OCI-LY7 (cell line): ENCODE data around the gene UGT2B15. TPM values are rescaled to one million over a fixed set of nuclear protein-coding genes. Genes with fewer than 3 reads are reported as not detected.

Experiments used
- BruUV-seq: library from RNA; stranded (reverse); fragments of 400-500 nt; replicated peaks from 2 replicates; lab custom pipeline; 2021; lab: Mats Ljungman, UMichigan
- CTCF ChIA-PET: fragments of 300-600 bp; sonication (Branson Sonifier 250); formaldehyde crosslinking; loops from one replicate; lab custom pipeline; 2022; ENCODE audit warnings: antibody characterized with exemption; ENCODE audit not compliant: unreplicated experiment; lab: Charles Lee
- POLR2A ChIA-PET: fragments of 300-600 bp; sonication (Branson Sonifier 250); formaldehyde crosslinking; loops from one replicate; lab custom pipeline; 2022; ENCODE audit warnings: antibody characterized with exemption; lab: Charles Lee
- DNase-seq: peaks from one replicate; pipeline ENCODE4 v3.0.0-alpha.2; 2015; ENCODE audit warnings: low spot score
- H2AFZ ChIP-seq: fragments of 200-600 bp; sonication (generic), shearing (Covaris generic); 2 replicates; pipeline ENCODE4 v1.6.1; 2014; ENCODE audit warnings: mild to moderate bottlenecking, antibody characterized with exemption, low read length, moderate library complexity
- H3K27ac ChIP-seq: fragments of 200-600 bp; sonication (generic); 2 replicates; pipeline ENCODE4 v1.5.1; 2014; ENCODE audit warnings: mixed run types, low read depth, mild to moderate bottlenecking, moderate library complexity, low read length, inconsistent platforms; ENCODE audit not compliant: poor library complexity, severe bottlenecking
- H3K36me3 ChIP-seq: fragments of 200-600 bp; sonication (generic); 2 replicates; pipeline ENCODE4 v1.6.1; 2014; ENCODE audit warnings: mild to moderate bottlenecking, antibody characterized with exemption, low read length, moderate library complexity, mixed read lengths; ENCODE audit not compliant: insufficient read depth
- H3K4me1 ChIP-seq: fragments of 200-600 bp; sonication (generic); 2 replicates; pipeline ENCODE4 v1.5.1; 2014; ENCODE audit warnings: mild to moderate bottlenecking, low read length; ENCODE audit not compliant: insufficient read depth, poor library complexity, severe bottlenecking
- H3K4me2 ChIP-seq: fragments of 200-600 bp; sonication (generic); 2 replicates; pipeline ENCODE4 v1.6.1; 2014; ENCODE audit warnings: mild to moderate bottlenecking, low read length
- H3K4me3 ChIP-seq: fragments of 200-600 bp; sonication (generic); 2 replicates; pipeline ENCODE4 v1.5.1; 2014; ENCODE audit warnings: mild to moderate bottlenecking, low read depth, low read length; ENCODE audit not compliant: poor library complexity, severe bottlenecking
- H3K79me2 ChIP-seq: fragments of 200-600 bp; sonication (generic); 2 replicates; pipeline ENCODE4 v1.6.1; 2016; ENCODE audit warnings: low read depth, mild to moderate bottlenecking, low read length, moderate library complexity, mixed read lengths; ENCODE audit not compliant: insufficient read depth
- H3K9me2 ChIP-seq: fragments of 200-600 bp; sonication (generic); 2 replicates; pipeline ENCODE4 v1.6.1; 2016; ENCODE audit warnings: mild to moderate bottlenecking, low read length, mixed read lengths; ENCODE audit not compliant: insufficient read depth
- H3K9me3 ChIP-seq: fragments of 200-600 bp; sonication (generic); 2 replicates; pipeline ENCODE4 v1.6.1; 2014; ENCODE audit warnings: mild to moderate bottlenecking, mixed run types, low read length, mixed read lengths
- H4K20me1 ChIP-seq: fragments of 200-600 bp; sonication (generic); 2 replicates; pipeline ENCODE4 v1.6.1; 2014; ENCODE audit warnings: mild to moderate bottlenecking, antibody characterized with exemption, low read length, moderate library complexity, mixed read lengths; ENCODE audit not compliant: insufficient read depth
- EZH2phosphoT487 ChIP-seq: fragments of 200-600 bp; sonication (generic); IDR thresholded peaks from 2 replicates; pipeline ENCODE4 v1.6.1; 2018; ENCODE audit warnings: low read depth, borderline replicate concordance, mild to moderate bottlenecking, mixed run types, antibody characterized with exemption, low read length, moderate library complexity, mixed read lengths
- intact Hi-C: fragments of 100-400 bp; cut with micrococcal nuclease; formaldehyde crosslinking; loops from one replicate; pipeline ENCODE4 v1.10.0; 2022; ENCODE audit not compliant: unreplicated experiment
- total RNA-seq, 2 experiments: library from RNA; depleted of rRNA in 1 of 2; stranded (reverse); fragments of >200 nt in 1 of 2; shearing (Covaris generic) in 1 of 2; gene quantifications; 2 replicates each; pipeline ENCODE4 v1.2.3, GENCODE V29; 2014 to 2022
- TF ChIP-seq, protein P1 (sequence below): fragments of 200-600 bp; sonication (generic); conservative IDR thresholded peaks from 2 replicates; pipeline ENCODE4 v1.5.1; 2014; ENCODE audit warnings: mild to moderate bottlenecking, antibody characterized with exemption, low read length, moderate library complexity, mixed read lengths

UGT2B15 gene
- total RNA-seq, 2 experiments from 2014 or later = not detected

DNA sequence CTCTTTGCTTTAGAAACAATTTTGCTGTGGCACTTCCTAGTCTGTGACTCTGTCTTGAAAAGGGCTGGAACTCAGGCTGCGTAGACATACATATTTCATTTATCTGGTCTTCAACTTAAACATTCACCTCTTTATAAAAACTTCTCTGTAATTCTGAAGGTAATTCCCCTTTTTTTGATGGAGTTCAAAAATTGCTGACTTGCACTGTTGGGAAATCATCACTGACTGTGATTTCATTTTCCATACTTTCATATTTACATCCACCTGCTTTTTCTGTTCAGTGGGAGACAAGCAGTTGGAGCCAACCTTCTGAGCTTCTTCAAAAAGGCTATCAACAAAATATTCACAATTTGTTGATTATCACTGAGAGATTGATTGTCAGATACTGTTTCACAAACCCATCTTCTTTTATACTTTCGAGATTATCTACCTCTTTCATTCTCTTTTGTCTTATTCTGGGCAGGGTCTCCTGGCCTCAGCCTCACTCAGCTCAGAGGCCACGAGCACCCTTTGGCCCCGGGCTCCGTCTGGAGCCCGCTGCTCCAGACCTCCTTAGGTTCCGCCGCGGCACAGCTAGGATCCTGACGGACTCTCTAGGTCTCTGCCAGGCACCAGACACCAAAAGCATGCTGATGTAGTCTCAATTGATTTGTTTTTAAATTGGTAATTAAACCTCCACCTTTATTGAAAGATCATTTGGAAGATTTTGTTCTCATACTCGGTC is 54.6 kb downstream of the UGT2B15 start:
- no peaks in the 10 kb centered on the region for H3K79me2 ChIP-seq
- H3K4me2 ChIP-seq = no peak overlapping the region
- H3K36me3 ChIP-seq = no peaks in the 10 kb centered on the region
- H3K9me3 ChIP-seq = no peaks in the 10 kb centered on the region
- BruUV-seq = no TSS peak
- no peak for DNase-seq
- H2AFZ ChIP-seq = no peak overlapping the region
- TF ChIP-seq, protein P1, sequence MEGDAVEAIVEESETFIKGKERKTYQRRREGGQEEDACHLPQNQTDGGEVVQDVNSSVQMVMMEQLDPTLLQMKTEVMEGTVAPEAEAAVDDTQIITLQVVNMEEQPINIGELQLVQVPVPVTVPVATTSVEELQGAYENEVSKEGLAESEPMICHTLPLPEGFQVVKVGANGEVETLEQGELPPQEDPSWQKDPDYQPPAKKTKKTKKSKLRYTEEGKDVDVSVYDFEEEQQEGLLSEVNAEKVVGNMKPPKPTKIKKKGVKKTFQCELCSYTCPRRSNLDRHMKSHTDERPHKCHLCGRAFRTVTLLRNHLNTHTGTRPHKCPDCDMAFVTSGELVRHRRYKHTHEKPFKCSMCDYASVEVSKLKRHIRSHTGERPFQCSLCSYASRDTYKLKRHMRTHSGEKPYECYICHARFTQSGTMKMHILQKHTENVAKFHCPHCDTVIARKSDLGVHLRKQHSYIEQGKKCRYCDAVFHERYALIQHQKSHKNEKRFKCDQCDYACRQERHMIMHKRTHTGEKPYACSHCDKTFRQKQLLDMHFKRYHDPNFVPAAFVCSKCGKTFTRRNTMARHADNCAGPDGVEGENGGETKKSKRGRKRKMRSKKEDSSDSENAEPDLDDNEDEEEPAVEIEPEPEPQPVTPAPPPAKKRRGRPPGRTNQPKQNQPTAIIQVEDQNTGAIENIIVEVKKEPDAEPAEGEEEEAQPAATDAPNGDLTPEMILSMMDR = no peak
- TF ChIP-seq EZH2phosphoT487 = no peak
- no peaks in the 10 kb centered on the region for H3K9me2 ChIP-seq
- POLR2A ChIA-PET = interaction anchor here (0.6 kb wide), 1 partner anchor 1805 kb away, joined by 3 read pairs; no protein-coding TSS in a partner anchor
- CTCF ChIA-PET = no interaction called here
- no peak overlapping the region for H3K27ac ChIP-seq
- H3K4me1 ChIP-seq = no peaks in the 10 kb centered on the region
- intact Hi-C loops = no loop called here
- no peaks in the 10 kb centered on the region for H4K20me1 ChIP-seq
- H3K4me3 ChIP-seq = no peak overlapping the region

DNA sequence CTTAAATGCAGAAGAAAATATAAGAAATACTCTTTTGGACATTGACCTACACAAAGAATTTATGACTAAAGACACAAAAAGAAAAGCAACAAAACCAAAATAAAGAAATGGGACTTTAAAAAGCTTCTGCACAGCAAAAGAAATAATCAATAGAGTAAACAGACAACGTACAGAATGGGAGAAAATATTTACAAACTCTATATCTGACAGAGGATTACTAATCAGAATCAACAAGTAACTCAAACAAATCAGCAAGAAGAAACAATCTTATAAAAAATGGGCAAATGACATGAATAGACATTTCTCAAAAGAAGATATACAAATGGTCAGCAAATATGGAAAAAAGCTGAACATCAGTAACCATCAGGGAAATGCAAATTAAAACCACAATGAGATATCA is 56.7 kb downstream of the UGT2B15 start:
- intact Hi-C loops = no loop called here
- no peak for DNase-seq
- H3K27ac ChIP-seq = no peak overlapping the region
- ChIA-PET CTCF (no interaction called here), POLR2A (no interaction called here)
- no TSS peak for BruUV-seq
- H2AFZ ChIP-seq = no peak overlapping the region
- no peaks in the 10 kb centered on the region for H3K36me3 ChIP-seq
- no peak overlapping the region for H3K4me2 ChIP-seq
- no peak for TF ChIP-seq EZH2phosphoT487
- TF ChIP-seq, protein P1 = no peak
- H4K20me1 ChIP-seq = no peaks in the 10 kb centered on the region
- no peaks in the 10 kb centered on the region for H3K4me1 ChIP-seq
- H3K79me2 ChIP-seq = no peaks in the 10 kb centered on the region
- H3K4me3 ChIP-seq = no peak overlapping the region
- no peaks in the 10 kb centered on the region for H3K9me3 ChIP-seq
- no peaks in the 10 kb centered on the region for H3K9me2 ChIP-seq

DNA sequence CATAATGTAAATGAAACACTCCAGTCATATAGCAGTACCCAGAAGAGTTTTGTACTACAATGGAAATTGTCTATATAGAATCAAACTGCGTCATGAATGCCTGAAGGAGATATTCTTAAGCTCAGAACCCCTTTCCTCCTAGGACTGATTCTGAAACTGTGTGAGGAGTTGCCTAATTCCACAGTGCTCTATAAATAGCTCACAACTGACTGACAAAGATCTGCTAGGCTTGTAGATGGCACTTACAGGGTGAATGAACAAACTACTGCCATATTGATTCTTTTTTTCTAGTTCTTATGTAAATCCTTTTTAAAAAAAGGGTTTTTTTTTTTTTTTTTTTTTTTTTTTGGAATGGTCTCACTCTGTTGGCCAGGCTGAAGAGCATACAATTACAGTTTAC is 64.2 kb downstream of the UGT2B15 start:
- Histone ChIP-seq H3K27ac (no peak overlapping the region), H3K4me3 (no peak overlapping the region), H3K4me2 (no peak overlapping the region), H4K20me1 (no peaks in the 10 kb centered on the region), H3K9me2 (no peaks in the 10 kb centered on the region), H3K79me2 (no peaks in the 10 kb centered on the region), H3K9me3 (no peaks in the 10 kb centered on the region), H3K36me3 (no peaks in the 10 kb centered on the region), H2AFZ (no peak overlapping the region), H3K4me1 (no peaks in the 10 kb centered on the region)
- BruUV-seq = no TSS peak
- no peak for TF ChIP-seq EZH2phosphoT487
- TF ChIP-seq, protein P1 = no peak
- intact Hi-C loops = no loop called here
- DNase-seq = no peak
- CTCF ChIA-PET = no interaction called here
- POLR2A ChIA-PET = no interaction called here
